ENCODE results near the gene BCAS4.
"Not testable (repeated sequence)": the region's sequence is repeated elsewhere in the genome, so short reads cannot be mapped to it uniquely, and the experiment has no call there.

BCAS4 gene

DNA sequence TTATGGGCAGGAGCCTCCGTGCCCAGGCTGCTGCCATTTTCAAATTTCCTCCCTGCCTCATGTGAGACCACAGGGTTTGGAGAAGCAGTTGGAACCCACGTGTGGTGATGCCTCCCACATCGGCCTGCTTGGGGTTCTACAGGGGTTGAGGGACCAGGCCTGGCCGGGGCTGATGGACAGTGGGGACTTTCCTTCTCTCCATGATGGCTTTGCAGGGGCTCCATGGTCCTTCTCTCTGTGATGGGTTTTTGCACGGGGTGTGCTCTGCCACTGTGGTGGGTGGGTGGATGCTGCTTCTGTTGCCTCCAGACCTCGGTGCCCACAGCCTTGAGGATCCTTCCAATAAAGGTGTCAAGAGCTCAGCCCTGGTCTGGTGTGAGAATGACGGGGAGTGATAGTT, 82.0 kb downstream of the BCAS4 start:
- DNase-seq: no peak

- no peak for DNase-seq
Observed at GRCh38 chr20:50877232-50877743, 82.4 kb downstream of the BCAS4 start.

DNA sequence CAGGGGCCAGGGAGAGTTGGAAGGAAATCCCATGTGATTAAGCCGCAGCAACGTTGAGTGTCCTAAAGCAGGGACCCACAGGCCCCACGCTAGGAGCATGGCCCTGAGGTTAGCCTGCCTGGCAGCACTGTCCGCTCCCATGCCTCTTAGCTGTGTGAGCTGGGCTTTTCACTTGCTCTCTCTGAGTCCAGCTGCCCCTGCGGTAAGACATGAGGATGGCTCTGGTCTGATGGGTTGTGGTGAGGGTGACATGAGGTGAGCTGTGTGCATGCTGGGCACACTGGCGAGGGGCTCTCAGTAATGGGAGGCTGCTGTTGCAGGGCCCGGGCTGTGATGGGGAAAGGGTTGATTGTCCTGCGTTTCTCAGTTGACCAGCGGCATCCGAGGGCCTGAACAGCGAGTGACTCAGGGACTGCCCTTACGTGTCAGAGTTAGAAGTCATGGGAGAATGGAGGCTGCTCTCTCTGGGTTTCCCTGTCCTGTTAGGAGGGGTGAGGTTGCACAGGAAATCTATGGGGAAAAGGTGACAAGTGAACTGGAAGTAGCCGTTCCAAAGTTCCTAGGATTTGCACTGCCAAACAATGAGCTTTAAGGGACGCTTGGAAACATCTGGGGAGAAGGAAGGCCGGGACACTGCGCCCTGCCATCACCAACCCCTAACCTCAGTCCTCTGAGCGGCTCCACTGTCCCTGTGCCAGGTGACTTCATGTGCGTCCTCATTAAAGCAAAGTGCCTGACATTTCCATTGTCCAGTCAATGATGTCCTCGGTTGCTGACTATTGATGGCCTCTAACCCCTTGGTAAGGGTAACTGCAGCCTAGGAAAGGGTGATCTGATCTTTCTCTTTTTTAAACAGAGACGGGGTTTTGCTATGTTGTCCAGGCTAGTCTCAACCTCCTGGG, 85.0 kb downstream of the BCAS4 start:
- DNase-seq: no peak

GRCh38 chr20:50881759-50882424, 87.0 kb downstream of the BCAS4 start:
- DNase-seq: not testable (repeated sequence)

DNA sequence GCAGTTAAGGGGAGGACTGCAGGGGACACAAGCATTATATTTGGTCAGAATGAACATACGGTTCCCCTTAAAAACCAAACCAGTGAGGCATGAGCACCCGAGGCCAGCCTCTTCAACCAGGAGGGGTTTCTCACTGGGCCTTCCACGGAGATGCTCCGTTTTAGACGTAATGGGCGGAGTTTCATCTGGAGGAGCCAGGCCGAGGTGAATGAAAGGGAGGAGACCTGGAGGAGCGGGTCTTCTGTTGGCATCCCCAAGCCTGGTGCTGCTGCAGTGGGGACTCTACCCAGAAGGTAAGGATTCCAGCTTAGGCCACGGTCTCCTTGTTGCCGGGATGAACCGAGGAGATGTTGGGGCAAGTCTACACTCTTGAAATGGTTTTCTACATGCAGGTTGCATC, 89.0 kb downstream of the BCAS4 start:
- DNase-seq: no peak

DNA sequence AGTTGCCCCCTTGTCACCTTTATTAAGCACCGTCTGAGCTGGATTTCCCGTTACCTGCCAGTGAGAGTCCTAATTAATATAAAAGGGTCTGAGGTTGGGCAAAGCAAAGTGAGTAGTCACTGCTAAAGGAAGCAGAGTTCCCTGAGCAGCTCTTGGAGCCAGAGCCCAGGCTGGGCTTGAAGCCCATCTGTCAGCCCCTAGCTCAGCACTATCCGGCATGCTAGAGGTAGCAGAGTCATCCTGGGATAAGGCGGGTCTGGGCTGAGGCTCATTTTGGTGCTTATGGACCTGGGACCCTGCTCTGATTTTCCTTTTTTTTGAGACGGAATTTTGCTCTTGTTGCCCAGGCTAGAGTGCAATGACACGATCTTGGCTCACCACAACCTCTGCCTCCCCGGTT, 90.2 kb downstream of the BCAS4 start:
- no peak for DNase-seq

GRCh38 chr20:50885781-50886180, 90.9 kb downstream of the BCAS4 start:
- DNase-seq: no peak

DNA sequence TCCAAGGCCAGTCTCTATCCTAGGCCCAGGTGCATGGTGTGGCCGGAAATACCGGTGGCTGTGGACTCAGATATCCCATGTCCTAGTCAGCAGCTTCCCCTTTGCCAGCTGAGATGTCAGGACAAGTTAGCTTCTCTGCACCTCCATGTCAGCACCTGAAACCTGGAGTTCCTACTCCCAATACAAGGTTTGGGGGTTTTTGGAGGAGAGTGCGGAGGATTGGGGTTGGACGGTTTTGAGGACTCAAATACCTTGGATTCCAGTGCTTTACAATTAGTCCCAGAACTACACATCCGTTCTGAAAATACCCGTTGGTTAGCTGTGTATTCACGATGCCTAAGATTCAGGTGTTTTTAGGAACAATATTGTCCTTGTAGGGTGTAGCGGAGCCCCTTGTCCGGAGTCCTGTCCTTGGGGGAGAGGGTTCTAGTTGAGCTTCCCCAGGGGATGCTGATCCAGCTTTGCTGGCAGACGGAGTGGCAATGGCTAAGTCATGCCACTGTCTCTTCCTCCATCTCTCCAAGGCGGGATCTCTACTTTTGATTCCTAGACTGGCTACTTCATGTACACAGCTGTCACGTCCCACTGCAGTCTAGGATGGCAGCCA, 91.4 kb downstream of the BCAS4 start:
- no peak for DNase-seq

GRCh38 chr20:50887576-50887975, 92.7 kb downstream of the BCAS4 start:
- no peak for DNase-seq

- DNase-seq: no peak
Observed at GRCh38 chr20:50891138-50891537, 96.3 kb downstream of the BCAS4 start.

GRCh38 chr20:50892394-50892793, 97.5 kb downstream of the BCAS4 start:
- DNase-seq: no peak

- no peak for DNase-seq
Observed at GRCh38 chr20:50893620-50894019, 98.8 kb downstream of the BCAS4 start.

GRCh38 chr20:50895111-50895830, 100.4 kb downstream of the BCAS4 start:
- DNase-seq: no peak

- no peak for DNase-seq
Observed at GRCh38 chr20:50898475-50898874, 103.6 kb downstream of the BCAS4 start.

DNA sequence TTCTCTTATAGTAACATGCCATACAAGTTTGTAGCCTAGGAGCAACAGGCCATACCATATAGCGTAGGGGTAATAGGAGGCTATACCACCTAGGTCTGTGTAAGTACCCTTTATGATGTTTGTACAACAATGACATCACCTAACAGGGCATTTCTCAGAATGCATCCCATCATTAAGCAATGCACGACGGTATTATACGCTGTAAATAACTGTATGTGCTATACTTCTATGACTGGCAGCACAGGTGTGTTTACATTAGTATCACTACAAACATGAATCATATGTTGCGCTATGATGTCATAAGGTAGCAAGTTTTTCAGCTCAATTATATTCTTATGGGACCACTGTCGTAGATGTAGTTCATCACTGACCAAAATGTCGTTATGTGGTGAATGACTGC, 105.4 kb downstream of the BCAS4 start:
- DNase-seq: no peak

DNA sequence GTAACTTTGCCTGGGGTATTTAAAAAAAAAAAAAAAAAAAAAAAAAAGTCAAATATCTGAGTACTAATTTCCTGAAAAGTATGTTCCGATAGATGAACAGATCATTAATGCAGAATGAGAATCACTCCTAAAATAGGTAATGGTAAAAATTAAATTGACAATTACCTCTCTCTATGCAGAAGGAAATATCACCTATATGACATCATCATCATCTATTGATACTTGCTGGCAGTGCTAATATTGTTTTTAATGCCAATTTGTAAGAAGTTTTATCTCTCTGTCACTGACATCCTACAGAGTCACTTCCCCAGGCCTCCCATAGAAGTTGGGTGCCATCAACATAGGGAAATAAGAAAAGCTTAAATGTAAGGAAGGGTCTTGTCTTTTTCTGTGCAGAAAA, 106.4 kb downstream of the BCAS4 start:
- no peak for DNase-seq

GRCh38 chr20:50903353-50904051, 108.6 kb downstream of the BCAS4 start:
- no peak for DNase-seq

GRCh38 chr20:50904067-50904570, 109.3 kb downstream of the BCAS4 start:
- DNase-seq: no peak

- DNase-seq: no peak
Observed at GRCh38 chr20:50909413-50909812, 114.6 kb downstream of the BCAS4 start.

DNA sequence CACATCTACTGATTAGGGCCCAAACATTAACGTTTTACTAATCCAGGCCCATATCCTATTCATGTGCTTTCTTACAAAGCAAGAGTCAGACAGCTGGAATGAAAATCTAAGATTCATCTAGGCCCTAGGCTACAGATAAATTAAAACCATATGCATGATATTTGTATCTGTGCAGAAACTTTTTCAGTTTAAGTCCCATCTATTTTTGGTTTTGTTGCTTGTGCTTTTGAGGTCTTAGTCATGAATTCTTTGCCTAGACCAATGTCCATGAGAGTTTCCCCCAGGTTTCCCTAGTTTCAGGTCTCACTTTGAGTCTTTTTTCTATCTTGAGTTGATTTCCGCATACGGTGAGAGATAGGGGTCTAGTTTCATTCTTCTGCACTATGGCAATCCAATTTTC, 116.2 kb downstream of the BCAS4 start:
- DNase-seq: no peak

DNA sequence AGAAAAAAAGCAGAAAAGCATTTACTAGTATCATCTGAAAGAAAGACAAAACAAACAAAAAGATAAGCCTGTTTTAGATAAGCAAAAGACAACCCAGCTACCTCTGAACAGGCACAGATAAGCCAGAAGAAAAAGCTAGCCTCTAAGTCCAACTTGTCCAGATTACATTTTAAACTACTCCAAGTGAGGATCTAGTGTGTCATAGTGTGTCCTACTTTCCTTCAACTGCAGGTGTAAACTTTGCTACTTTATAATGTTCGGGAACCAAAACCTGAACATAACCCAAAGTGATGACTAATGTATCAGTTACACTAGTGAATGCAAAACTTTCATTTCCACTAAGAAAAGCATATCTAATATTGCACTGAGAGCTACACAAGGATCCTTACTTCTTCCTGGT, 116.9 kb downstream of the BCAS4 start:
- DNase-seq: no peak

- DNase-seq: no peak
Observed at GRCh38 chr20:50913690-50914375, 119.0 kb downstream of the BCAS4 start.
